Measurements from ENCODE around the gene CWC27. TPM values are rescaled to one million over a fixed set of nuclear protein-coding genes. Genes with fewer than 3 reads are reported as not detected.

The CWC27 gene
- total RNA-seq, 1 experiment from 2014 or later: 22.8 TPM

DNA sequence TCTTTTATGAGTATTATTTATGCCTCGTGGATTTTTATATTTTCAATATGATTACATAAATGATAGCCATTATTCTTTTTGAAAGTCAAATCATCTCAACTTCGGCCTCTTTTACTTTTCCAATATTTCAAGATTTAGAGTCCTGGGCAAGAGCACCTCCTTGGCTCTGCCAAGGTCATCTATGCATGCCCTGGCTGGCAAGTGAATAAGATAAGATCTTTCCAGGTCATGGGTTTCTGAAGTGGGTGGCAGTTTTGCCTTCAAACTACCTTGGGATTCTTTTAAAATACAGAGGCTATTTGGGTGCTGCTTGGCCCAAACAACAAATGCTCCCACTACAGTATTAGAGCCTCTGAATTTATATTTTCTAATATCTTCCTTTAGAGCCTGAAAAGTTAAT lies 95.4 kb downstream of the CWC27 start:
- DNase-seq: no peak
- Mint-ChIP-seq H3K27me3 (ENCODE audit: unreplicated experiment) (no peaks in the 10 kb centered on the region), H3K4me3 (ENCODE audit: low read depth, unreplicated experiment) (no peak overlapping the region), H3K4me1 (ENCODE audit: low read depth, unreplicated experiment) (no peaks in the 10 kb centered on the region), H3K9me3 (ENCODE audit: low read depth, unreplicated experiment) (no peaks in the 10 kb centered on the region), H3K27ac (ENCODE audit: unreplicated experiment) (no peak overlapping the region), H3K36me3 (ENCODE audit: insufficient read depth, unreplicated experiment) (no peaks in the 10 kb centered on the region)
- intact Hi-C loops (cut with micrococcal nuclease; ENCODE audit: unreplicated experiment): no loop called here
- no TSS peak for BruUV-seq (replicated peaks)
- CTCF ChIA-PET: no interaction called here
- TF ChIP-seq, protein P1, sequence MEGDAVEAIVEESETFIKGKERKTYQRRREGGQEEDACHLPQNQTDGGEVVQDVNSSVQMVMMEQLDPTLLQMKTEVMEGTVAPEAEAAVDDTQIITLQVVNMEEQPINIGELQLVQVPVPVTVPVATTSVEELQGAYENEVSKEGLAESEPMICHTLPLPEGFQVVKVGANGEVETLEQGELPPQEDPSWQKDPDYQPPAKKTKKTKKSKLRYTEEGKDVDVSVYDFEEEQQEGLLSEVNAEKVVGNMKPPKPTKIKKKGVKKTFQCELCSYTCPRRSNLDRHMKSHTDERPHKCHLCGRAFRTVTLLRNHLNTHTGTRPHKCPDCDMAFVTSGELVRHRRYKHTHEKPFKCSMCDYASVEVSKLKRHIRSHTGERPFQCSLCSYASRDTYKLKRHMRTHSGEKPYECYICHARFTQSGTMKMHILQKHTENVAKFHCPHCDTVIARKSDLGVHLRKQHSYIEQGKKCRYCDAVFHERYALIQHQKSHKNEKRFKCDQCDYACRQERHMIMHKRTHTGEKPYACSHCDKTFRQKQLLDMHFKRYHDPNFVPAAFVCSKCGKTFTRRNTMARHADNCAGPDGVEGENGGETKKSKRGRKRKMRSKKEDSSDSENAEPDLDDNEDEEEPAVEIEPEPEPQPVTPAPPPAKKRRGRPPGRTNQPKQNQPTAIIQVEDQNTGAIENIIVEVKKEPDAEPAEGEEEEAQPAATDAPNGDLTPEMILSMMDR (IDR thresholded peaks at IDR 0.05; ENCODE audit: unreplicated experiment): no peak

DNA sequence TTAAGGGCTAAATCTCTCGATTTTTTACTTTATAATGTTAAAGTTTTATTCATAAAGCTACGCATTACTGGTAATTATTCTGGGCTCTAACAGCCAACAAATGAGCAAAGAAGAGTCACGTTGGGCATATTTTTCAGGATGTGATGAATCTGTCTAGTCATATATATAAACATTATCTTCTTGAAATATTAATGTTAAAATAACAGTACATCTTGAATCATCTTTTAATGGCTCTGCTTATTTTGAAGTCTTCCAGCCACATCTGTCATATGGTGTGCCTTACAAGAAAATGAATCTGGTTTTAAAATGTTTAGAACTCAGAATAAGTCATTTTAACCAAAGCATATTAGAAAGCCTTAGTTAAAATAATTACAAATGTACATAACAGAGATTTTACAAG lies 96.9 kb downstream of the CWC27 start:
- Mint-ChIP-seq H3K36me3 (ENCODE audit: insufficient read depth, unreplicated experiment) (no peaks in the 10 kb centered on the region), H3K27ac (ENCODE audit: unreplicated experiment) (no peak overlapping the region), H3K4me3 (ENCODE audit: low read depth, unreplicated experiment) (no peak overlapping the region), H3K9me3 (ENCODE audit: low read depth, unreplicated experiment) (no peaks in the 10 kb centered on the region), H3K27me3 (ENCODE audit: unreplicated experiment) (no peaks in the 10 kb centered on the region), H3K4me1 (ENCODE audit: low read depth, unreplicated experiment) (no peaks in the 10 kb centered on the region)
- DNase-seq: no peak
- TF ChIP-seq, protein P1 (IDR thresholded peaks at IDR 0.05; ENCODE audit: unreplicated experiment): no peak
- CTCF ChIA-PET: no interaction called here
- intact Hi-C loops (cut with micrococcal nuclease; ENCODE audit: unreplicated experiment): no loop called here
- no TSS peak for BruUV-seq (replicated peaks)

DNA sequence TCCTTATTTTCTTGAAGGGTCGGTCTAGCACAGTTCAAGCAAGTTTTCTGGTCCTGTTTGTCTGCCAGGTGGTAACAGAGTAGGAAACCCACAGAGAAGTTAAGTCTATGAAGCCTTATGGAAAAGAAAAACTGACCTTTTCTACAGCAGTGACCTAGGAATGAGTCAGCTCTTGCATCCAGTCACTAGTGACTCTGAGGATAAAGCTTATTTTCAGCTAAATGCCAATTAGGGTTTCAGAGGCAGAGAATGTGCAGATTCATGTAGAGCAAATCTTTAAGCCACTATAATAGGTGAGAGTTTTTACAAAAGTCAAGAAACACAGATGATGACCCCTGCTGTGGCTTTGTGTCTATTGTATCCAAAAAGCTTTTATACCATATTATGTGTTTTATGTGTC lies 100.7 kb downstream of the CWC27 start:
- no peak overlapping the region for H3K27ac Mint-ChIP-seq (ENCODE audit: unreplicated experiment)
- CTCF ChIA-PET: no interaction called here
- DNase-seq: no peak
- no TSS peak for BruUV-seq (replicated peaks)
- TF ChIP-seq, protein P1 (IDR thresholded peaks at IDR 0.05; ENCODE audit: unreplicated experiment): no peak
- H3K36me3 Mint-ChIP-seq (ENCODE audit: insufficient read depth, unreplicated experiment): no peaks in the 10 kb centered on the region
- no peaks in the 10 kb centered on the region for H3K9me3 Mint-ChIP-seq (ENCODE audit: low read depth, unreplicated experiment)
- intact Hi-C loops (cut with micrococcal nuclease; ENCODE audit: unreplicated experiment): no loop called here
- H3K27me3 Mint-ChIP-seq (ENCODE audit: unreplicated experiment): no peaks in the 10 kb centered on the region
- no peak overlapping the region for H3K4me3 Mint-ChIP-seq (ENCODE audit: low read depth, unreplicated experiment)
- H3K4me1 Mint-ChIP-seq (ENCODE audit: low read depth, unreplicated experiment): no peaks in the 10 kb centered on the region

DNA sequence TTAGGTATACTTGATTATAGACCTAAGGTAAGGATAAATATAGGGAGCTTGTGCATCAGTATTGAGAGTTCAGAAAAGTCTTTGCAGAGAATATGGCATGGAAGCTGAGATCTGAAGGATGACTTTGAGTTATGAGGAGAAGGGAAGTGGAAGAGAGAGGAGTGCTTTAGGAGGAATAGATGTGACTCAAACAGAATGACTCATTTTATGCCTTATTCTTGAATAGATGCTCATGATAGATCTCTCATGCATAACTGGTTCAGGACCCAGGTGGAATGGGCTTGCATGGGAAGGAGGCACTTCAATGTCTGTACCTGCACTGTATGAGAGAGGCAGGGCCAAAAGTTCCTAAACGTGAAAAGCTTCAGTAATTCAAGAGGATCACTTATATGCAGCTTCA lies 103.3 kb downstream of the CWC27 start:
- BruUV-seq (replicated peaks): no TSS peak
- no peaks in the 10 kb centered on the region for H3K9me3 Mint-ChIP-seq (ENCODE audit: low read depth, unreplicated experiment)
- no peaks in the 10 kb centered on the region for H3K27me3 Mint-ChIP-seq (ENCODE audit: unreplicated experiment)
- H3K4me3 Mint-ChIP-seq (ENCODE audit: low read depth, unreplicated experiment): no peak overlapping the region
- no peaks in the 10 kb centered on the region for H3K36me3 Mint-ChIP-seq (ENCODE audit: insufficient read depth, unreplicated experiment)
- TF ChIP-seq, protein P1 (IDR thresholded peaks at IDR 0.05; ENCODE audit: unreplicated experiment): no peak
- H3K4me1 Mint-ChIP-seq (ENCODE audit: low read depth, unreplicated experiment): no peaks in the 10 kb centered on the region
- CTCF ChIA-PET: no interaction called here
- intact Hi-C loops (cut with micrococcal nuclease; ENCODE audit: unreplicated experiment): no loop called here
- DNase-seq: no peak
- no peak overlapping the region for H3K27ac Mint-ChIP-seq (ENCODE audit: unreplicated experiment)

DNA sequence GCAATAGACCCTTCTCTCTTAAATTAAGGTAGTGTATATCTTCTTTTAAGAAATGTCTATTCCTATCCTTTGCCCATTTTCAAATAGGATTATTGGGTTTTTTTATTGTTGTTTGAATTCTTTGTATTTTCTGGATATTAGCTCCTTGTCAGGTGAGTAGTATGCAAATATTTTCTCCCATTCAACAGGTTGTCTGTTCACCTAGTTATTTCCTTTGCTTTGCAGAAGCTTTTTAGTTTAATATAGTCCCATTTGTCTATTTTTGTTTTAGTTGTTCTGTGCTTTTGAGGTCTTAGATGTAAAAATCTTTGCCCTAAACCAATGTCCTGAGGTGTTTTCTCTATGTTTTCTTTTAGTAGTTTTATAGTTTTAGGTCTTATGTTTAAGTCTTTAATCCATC lies 104.7 kb downstream of the CWC27 start:
- H3K27me3 Mint-ChIP-seq (ENCODE audit: unreplicated experiment): no peaks in the 10 kb centered on the region
- intact Hi-C loops (cut with micrococcal nuclease; ENCODE audit: unreplicated experiment): no loop called here
- no peak overlapping the region for H3K27ac Mint-ChIP-seq (ENCODE audit: unreplicated experiment)
- H3K4me1 Mint-ChIP-seq (ENCODE audit: low read depth, unreplicated experiment): no peaks in the 10 kb centered on the region
- TF ChIP-seq, protein P1 (IDR thresholded peaks at IDR 0.05; ENCODE audit: unreplicated experiment): no peak
- no peaks in the 10 kb centered on the region for H3K36me3 Mint-ChIP-seq (ENCODE audit: insufficient read depth, unreplicated experiment)
- CTCF ChIA-PET: no interaction called here
- no TSS peak for BruUV-seq (replicated peaks)
- DNase-seq: no peak
- H3K4me3 Mint-ChIP-seq (ENCODE audit: low read depth, unreplicated experiment): no peak overlapping the region
- no peaks in the 10 kb centered on the region for H3K9me3 Mint-ChIP-seq (ENCODE audit: low read depth, unreplicated experiment)
